WI38 (cell line): ENCODE measurements around the gene DOCK10.

Experiments
- H3K4me3 ChIP-seq: 2 replicates; pipeline ENCODE4 v1.5.1; 2011; ENCODE audit warnings: low read depth, mild to moderate bottlenecking, control low read depth, low read length
- TF ChIP-seq, protein P1 (sequence below): IDR thresholded peaks from 2 replicates; pipeline ENCODE4 v1.5.1; 2012; ENCODE audit warnings: low read depth, mild to moderate bottlenecking, control low read depth, low read length

DOCK10 gene

DNA sequence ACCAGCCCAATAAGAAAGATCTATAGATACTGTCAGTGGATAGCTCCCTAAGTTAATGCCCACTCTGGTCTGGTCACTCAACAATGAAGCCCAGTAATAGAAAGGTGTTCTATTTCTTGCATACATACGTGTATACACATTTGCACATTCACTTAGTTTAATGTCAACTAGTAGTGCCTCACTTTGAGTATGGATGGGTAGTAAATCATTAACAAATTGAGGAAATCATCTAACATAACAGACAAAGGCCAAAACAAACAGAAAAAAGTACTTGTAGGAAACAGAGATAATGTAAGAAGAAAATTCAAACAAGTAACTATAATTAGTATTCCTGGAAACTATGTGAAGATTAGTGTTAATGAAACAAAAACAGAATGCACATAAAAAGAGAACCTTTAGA is 312.8 kb downstream of the DOCK10 start:
- no peak overlapping the region for H3K4me3 ChIP-seq
- TF ChIP-seq, protein P1, sequence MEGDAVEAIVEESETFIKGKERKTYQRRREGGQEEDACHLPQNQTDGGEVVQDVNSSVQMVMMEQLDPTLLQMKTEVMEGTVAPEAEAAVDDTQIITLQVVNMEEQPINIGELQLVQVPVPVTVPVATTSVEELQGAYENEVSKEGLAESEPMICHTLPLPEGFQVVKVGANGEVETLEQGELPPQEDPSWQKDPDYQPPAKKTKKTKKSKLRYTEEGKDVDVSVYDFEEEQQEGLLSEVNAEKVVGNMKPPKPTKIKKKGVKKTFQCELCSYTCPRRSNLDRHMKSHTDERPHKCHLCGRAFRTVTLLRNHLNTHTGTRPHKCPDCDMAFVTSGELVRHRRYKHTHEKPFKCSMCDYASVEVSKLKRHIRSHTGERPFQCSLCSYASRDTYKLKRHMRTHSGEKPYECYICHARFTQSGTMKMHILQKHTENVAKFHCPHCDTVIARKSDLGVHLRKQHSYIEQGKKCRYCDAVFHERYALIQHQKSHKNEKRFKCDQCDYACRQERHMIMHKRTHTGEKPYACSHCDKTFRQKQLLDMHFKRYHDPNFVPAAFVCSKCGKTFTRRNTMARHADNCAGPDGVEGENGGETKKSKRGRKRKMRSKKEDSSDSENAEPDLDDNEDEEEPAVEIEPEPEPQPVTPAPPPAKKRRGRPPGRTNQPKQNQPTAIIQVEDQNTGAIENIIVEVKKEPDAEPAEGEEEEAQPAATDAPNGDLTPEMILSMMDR = no peak

DNA sequence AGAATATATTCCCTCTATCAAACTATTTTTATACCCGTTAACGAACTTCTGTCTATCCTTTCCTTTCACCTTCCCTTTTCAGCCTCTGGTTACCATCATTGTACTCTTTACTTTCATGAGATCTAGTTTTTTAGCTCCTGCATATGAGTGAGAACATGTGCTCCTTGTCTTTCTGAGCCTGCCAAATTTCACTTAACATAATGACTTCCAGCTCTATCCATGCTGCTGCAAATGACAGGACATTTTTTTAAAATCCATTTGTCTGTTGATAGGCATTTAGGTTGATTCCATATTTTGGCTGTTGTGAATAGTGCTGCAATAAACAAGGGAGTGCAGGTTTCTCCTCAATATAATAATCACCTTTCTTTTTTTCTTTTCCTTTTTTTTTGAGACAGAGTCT is 317.9 kb downstream of the DOCK10 start:
- TF ChIP-seq, protein P1 = no peak
- no peak overlapping the region for H3K4me3 ChIP-seq

DNA sequence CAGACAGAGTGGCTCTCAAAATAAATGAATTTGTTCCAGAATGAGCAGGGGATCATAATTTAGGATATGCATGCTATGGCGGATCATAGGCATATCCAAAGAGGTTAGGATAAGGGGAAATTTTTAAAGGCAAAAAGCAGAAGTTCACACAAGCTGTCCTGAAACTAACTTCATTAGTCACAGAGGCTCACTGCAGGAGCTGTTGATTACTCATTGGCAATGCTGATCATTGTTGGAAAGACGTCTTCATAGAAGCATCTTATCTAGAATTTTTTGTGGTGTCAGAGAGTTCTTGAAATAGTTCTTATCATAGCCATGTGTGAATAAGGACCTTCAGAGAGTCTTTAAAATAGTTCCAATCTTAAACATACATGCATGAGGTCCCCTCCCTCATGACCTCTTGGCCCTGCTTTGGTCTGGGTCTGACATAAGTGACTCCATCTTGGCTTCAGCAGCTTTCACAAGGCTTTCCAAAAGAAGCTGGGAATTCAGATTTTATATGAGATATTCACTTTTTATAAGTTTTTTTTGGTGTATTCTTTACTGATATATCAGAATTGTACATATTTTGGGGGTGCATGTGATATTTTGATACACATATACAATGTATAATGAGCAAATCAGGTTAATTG is 318.6 kb downstream of the DOCK10 start:
- TF ChIP-seq, protein P1 = no peak
- no peak overlapping the region for H3K4me3 ChIP-seq

DNA sequence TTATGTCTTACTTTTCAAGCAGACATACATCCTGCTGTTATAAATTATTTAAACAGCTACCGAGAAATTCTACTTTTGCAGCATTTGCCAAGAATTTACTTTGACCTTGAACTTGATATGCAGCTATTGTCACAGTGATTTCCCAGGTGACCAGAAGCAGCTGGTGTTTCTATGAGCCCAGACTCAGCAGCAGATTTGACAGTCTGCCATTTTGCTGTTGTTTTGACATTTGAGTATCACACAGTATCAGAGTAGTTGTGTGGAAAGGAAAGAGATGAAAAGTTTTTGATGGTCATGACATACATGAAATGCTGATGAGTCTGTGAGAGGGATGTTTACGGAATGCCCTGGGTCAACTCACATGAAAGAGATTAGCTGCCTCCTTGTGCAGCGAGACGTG is 319.5 kb downstream of the DOCK10 start:
- TF ChIP-seq, protein P1 = no peak
- no peak overlapping the region for H3K4me3 ChIP-seq

DNA sequence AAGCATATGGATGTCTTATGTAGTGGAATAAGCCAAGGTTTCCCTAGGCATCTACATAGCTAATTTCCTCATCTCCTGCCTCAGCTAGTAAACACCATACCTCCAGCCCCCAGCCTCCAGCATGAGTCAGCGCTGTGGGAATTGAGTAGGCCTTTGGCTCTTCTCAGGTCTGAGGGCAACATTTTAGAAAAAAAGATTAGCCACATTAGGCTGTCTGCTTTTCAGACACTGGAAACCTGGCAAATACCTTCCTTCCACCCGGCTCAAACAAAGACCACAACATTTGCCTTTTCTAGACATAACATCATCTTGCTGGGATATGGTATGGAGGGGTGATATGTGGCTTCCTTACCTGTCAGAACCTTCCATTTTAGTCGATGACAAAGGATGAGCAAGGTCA is 320.0 kb downstream of the DOCK10 start:
- TF ChIP-seq, protein P1 = no peak
- no peak overlapping the region for H3K4me3 ChIP-seq

DNA sequence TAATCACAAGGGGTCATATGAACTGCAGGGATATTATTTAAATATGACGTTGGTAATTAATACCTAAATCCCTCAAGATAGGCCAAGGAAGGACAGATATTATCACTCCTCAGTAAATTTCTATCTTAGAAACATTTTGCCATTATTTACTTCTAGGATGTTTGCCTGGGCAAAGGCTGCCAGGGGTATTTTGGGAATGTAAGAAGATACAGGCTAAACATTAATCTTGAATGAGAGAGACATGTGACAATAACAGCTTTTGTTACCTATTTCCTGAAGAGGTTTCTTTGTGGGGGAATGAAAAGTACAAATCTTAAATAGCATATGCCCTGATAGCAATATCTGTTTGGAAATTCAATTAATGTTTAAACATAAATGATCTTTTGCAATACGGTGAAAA is 325.3 kb downstream of the DOCK10 start:
- TF ChIP-seq, protein P1 = no peak

DNA sequence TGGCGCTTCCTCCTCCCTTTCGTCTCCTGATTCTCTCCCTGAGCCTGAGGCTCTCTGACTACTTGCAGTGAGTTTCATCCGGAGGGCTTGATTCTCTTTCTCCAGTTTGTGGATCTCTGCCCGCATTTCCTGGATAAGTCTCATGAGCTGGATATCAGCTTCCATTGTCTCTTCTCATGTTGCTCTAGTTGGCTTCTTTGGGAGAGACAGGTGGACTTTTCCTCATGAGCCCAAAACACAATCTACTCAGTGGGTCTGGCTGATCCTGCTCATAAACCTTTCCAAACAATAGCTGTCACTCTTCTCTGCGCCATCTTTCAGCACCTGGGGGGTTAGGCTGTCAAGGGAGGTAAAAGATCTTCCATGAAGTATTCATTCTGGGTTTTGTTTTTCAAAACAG is 326.1 kb downstream of the DOCK10 start, which contains the start of gene CCDC195:
TSS of gene CCDC195 (minus strand) at position 165 of the 400 bp plus-strand sequence. CDS start at position 165, 0 bp downstream.
- TF ChIP-seq, protein P1 = no peak
- no peak within 1 kb of the TSS for H3K4me3 ChIP-seq

More for the DNA sequence above, 325.3 kb downstream of the DOCK10 start:
- no peak overlapping the region for H3K4me3 ChIP-seq
